Femur (tissue), 1 donor: ENCODE measurements around the gene CFAP77.

Experiments used
- DNase-seq: peaks from one replicate; pipeline ENCODE4 v3.0.0-alpha.2; 2017

Gene CFAP77

GRCh38 chr9:132584601-132585560, 174.9 kb downstream of the CFAP77 start:
- DNase-seq = no peak

GRCh38 chr9:132585954-132586829, 176.2 kb downstream of the CFAP77 start:
- no peak for DNase-seq

GRCh38 chr9:132586830-132587591, 177.0 kb downstream of the CFAP77 start:
- no peak for DNase-seq

- DNase-seq = no peak
These were observed 177.6 kb downstream of the CFAP77 start for GRCh38 chr9:132587592-132587955.

- no peak for DNase-seq
These were observed 178.1 kb downstream of the CFAP77 start for GRCh38 chr9:132588098-132588497.

GRCh38 chr9:132588501-132589147, 178.6 kb downstream of the CFAP77 start:
- no peak for DNase-seq

GRCh38 chr9:132589148-132590036, 179.4 kb downstream of the CFAP77 start:
- DNase-seq = no peak

GRCh38 chr9:132590037-132590317, 180.0 kb downstream of the CFAP77 start:
- no peak for DNase-seq

GRCh38 chr9:132590318-132591182, 180.5 kb downstream of the CFAP77 start:
- no peak for DNase-seq

- no peak for DNase-seq
These were observed 181.2 kb downstream of the CFAP77 start for GRCh38 chr9:132591244-132591643.

GRCh38 chr9:132591751-132592314, 181.8 kb downstream of the CFAP77 start:
- no peak for DNase-seq

- no peak for DNase-seq
These were observed 182.4 kb downstream of the CFAP77 start for GRCh38 chr9:132592451-132592850.

GRCh38 chr9:132594412-132594811, 184.4 kb downstream of the CFAP77 start:
- DNase-seq = no peak

GRCh38 chr9:132595319-132595718, 185.3 kb downstream of the CFAP77 start:
- DNase-seq = no peak

GRCh38 chr9:132596200-132596599, 186.2 kb downstream of the CFAP77 start:
- no peak for DNase-seq

- peak; percentile 50 for DNase-seq
These were observed 187.2 kb downstream of the CFAP77 start for GRCh38 chr9:132597073-132597775.

GRCh38 chr9:132600326-132600984, 190.4 kb downstream of the CFAP77 start:
- DNase-seq = no peak

GRCh38 chr9:132602207-132602606, 192.2 kb downstream of the CFAP77 start:
- no peak for DNase-seq

- DNase-seq = no peak
These were observed 195.4 kb downstream of the CFAP77 start for GRCh38 chr9:132605387-132605786.
